ENCODE data around the gene NKG7.
"Not testable (repeated sequence)": the region's sequence is repeated elsewhere in the genome, so short reads cannot be mapped to it uniquely, and the experiment has no call there.

Gene NKG7, protein sequence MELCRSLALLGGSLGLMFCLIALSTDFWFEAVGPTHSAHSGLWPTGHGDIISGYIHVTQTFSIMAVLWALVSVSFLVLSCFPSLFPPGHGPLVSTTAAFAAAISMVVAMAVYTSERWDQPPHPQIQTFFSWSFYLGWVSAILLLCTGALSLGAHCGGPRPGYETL

DNA sequence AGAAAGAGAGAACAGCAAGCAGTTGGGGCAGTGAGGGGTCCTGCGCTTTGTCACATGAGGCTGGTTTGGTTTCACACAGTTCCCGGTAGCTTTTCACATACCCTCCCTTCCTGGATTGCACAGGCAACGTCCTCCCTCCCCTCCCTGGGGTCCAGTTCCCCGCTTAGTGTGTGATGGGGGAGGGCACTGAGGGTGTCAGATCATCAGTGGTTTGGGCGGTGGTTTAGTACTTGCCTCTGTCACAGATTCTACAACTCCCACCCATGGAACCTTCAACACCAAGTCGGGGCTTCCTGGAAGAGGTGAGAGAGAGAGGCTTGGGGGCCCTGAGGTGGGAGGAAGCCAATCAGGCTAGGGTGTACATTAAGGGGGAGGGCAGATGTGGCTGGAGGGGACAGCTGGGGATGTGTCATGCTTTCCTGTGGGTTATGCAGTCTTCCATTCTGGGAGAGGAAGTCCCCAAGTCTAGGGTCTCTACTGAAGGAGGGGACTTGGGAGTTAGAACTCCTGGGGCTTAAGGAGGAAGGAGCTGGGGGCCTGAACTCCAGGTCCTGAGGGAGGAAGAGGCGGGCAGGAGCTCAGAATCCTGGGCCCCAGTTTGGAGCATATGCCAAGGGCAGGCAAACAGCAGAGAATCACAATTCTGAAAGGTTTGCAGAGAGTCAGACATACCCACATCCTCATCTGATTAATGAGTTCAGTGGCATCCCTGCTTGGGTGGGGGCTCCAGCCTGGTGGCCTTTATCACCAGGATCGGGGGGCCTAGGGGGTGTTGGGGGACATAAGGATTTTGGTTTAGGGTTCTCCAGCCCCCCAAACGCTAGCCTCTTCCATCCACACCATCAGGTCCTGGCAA, at the start of gene NKG7:
TSS of gene NKG7 (minus strand) at position 6 of the 856 bp plus-strand sequence. CDS start 119 bp downstream, outside the sequence.
- no peaks in the 10 kb centered on the region for H3K36me3 ChIP-seq (ENCODE audit: control insufficient read depth, insufficient read depth, low read length)
- TF ChIP-seq, protein P1, sequence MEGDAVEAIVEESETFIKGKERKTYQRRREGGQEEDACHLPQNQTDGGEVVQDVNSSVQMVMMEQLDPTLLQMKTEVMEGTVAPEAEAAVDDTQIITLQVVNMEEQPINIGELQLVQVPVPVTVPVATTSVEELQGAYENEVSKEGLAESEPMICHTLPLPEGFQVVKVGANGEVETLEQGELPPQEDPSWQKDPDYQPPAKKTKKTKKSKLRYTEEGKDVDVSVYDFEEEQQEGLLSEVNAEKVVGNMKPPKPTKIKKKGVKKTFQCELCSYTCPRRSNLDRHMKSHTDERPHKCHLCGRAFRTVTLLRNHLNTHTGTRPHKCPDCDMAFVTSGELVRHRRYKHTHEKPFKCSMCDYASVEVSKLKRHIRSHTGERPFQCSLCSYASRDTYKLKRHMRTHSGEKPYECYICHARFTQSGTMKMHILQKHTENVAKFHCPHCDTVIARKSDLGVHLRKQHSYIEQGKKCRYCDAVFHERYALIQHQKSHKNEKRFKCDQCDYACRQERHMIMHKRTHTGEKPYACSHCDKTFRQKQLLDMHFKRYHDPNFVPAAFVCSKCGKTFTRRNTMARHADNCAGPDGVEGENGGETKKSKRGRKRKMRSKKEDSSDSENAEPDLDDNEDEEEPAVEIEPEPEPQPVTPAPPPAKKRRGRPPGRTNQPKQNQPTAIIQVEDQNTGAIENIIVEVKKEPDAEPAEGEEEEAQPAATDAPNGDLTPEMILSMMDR (IDR thresholded peaks at IDR 0.05; ENCODE audit: insufficient read depth, low read length, poor library complexity, severe bottlenecking), result no peak
- DNase-seq (ENCODE audit: extremely low read depth, insufficient read length), result peak; percentile 68
- no peak within 1 kb of the TSS for H3K4me3 ChIP-seq (replicated peaks; ENCODE audit: low read depth, low read length)
- H3K27me3 ChIP-seq (replicated peaks; ENCODE audit: control insufficient read depth, insufficient read depth, low read length), result no peaks in the 10 kb centered on the region

DNA sequence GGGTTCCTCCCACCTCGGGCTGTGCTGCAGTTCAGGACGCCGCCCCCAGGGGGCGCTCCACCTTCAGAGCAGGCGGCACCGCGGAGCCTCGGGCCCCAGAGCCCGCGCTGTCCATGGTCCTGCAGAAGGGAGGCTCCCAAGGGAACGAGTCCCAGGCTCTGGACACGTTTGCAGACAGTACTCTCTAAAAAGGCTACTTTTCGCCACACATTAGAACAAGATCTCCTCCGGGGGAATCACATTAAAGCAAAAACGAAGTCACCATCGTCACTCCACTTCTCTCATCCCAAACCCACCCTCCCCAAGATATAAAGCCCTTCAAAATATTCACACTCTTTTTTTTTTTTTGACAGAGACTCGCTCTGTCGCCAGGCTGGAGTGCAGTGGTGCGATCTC, 49.6 kb upstream of the NKG7 start:
- H3K4me3 ChIP-seq (replicated peaks; ENCODE audit: low read depth, low read length), result no peak overlapping the region
- no peaks in the 10 kb centered on the region for H3K27me3 ChIP-seq (replicated peaks; ENCODE audit: control insufficient read depth, insufficient read depth, low read length)
- TF ChIP-seq, protein P1 (IDR thresholded peaks at IDR 0.05; ENCODE audit: insufficient read depth, low read length, poor library complexity, severe bottlenecking), result peak; percentile 99
- H3K36me3 ChIP-seq (ENCODE audit: control insufficient read depth, insufficient read depth, low read length), result no peaks in the 10 kb centered on the region
- DNase-seq (ENCODE audit: extremely low read depth, insufficient read length), result peak; percentile 80

DNA sequence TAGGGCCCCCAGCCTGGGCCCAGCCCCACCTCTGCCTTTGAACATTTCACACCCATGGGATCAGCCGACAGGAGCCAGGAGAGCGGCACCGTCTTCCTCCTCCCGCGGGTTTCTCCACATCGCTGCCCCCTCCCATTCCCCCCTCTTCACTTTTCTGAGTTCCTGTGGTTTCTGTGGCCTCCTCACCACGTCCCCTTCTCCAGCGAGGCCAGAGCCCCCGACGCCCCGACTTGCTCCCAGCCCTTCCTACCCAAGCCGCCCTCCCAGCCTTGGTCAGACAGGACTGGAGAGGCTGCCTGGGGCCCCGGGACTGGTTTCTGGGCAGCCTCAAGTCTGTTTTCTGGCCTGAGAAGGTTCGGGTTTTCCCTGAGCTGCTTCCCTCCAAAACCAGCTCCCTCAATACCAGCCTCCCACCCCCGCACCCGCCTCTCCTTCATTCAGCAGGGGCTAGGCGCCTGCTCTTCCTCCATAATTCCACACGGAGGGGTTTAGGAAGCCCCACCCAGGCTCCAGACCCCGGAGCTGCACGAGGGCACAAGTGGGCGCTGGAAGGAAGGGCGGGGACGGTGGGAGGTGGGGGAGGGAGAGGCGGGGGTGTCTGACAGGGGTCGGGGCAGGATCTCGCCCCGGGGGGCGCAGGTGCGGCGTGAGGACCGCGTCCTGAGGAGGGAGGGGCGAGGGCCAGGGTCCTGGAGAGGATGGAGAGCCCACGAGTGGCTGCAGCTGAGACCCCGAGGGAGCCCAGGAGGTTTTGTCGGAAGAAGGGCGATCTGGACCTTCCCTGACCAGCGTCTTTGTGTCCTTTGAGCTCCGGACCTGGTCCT, 49.0 kb upstream of the NKG7 start:
- H3K4me3 ChIP-seq (replicated peaks; ENCODE audit: low read depth, low read length), result no peak overlapping the region
- H3K36me3 ChIP-seq (ENCODE audit: control insufficient read depth, insufficient read depth, low read length), result no peaks in the 10 kb centered on the region
- H3K27me3 ChIP-seq (replicated peaks; ENCODE audit: control insufficient read depth, insufficient read depth, low read length), result no peaks in the 10 kb centered on the region
- TF ChIP-seq, protein P1 (IDR thresholded peaks at IDR 0.05; ENCODE audit: insufficient read depth, low read length, poor library complexity, severe bottlenecking), result no peak
- DNase-seq (ENCODE audit: extremely low read depth, insufficient read length), result no peak

DNA sequence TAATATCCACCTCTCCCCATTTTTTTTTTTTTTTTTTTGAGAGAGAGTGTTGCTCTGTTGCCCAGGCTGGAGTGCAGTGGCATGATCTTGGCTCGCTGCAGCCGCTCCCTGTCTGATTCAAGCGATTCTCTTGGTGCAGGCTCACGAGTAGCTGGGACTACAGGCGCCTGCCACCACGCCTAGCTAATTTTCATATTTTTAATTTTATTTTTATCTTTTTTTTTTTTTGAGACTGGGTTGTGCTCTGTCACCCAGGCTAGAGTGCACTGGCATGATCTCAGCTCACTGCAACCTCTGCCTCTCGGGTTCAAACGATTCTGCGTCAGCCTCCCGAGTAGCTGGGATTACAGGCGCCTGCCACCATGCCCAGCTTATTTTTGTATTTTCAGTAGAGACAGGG, 48.1 kb upstream of the NKG7 start:
- not testable (repeated sequence) for H3K36me3 ChIP-seq (ENCODE audit: control insufficient read depth, insufficient read depth, low read length); DNase-seq (ENCODE audit: extremely low read depth, insufficient read length); H3K27me3 ChIP-seq (replicated peaks; ENCODE audit: control insufficient read depth, insufficient read depth, low read length); H3K4me3 ChIP-seq (replicated peaks; ENCODE audit: low read depth, low read length)

DNA sequence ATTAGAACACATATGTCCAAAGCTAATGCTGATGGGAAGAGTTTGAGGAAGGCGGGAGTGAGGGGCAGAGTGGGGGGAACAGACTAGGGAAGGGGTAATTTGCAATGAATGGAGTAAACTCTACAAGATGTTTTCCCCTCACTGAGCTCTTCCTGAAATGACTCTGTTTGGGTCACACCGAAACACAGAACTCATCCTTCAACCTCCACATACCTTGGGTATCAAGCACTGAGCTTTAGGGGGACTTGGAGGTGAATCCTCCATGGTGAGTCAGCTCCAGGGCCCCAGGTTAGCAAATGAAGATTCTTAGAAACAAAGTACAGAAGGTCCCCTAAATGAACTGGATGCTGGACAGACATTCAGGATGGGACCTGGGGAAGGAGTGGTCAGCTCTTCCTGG, 46.3 kb upstream of the NKG7 start:
- Histone ChIP-seq H3K36me3 (ENCODE audit: control insufficient read depth, insufficient read depth, low read length) (no peaks in the 10 kb centered on the region; the same call in 1 of the 2 replicates), H3K4me3 (replicated peaks; ENCODE audit: low read depth, low read length) (no peak overlapping the region), H3K27me3 (replicated peaks; ENCODE audit: control insufficient read depth, insufficient read depth, low read length) (no peaks in the 10 kb centered on the region)
- DNase-seq (ENCODE audit: extremely low read depth, insufficient read length), result no peak
- TF ChIP-seq, protein P1 (IDR thresholded peaks at IDR 0.05; ENCODE audit: insufficient read depth, low read length, poor library complexity, severe bottlenecking), result no peak

DNA sequence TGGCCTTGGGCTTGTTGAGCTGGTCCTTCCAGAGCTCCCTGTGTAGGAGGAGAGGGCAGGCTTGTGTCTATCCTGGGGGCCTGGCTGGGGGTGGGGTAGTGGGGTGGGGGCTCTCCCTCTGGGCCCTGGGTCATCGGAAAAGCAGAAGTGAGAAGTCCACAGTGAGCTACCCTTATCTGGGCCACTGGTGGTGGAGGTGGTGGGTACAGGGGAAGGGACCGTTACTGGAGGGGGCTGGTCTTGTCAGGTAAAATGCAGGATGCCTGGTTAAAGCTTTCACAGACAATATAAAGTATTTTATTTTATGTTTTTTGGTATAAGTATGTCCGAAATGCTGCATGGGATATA, 45.3 kb upstream of the NKG7 start:
- no peaks in the 10 kb centered on the region for H3K27me3 ChIP-seq (replicated peaks; ENCODE audit: control insufficient read depth, insufficient read depth, low read length)
- no peak for DNase-seq (ENCODE audit: extremely low read depth, insufficient read length)
- peak overlapping the region; percentile 53 for H3K4me3 ChIP-seq (replicated peaks; ENCODE audit: low read depth, low read length)
- TF ChIP-seq, protein P1 (IDR thresholded peaks at IDR 0.05; ENCODE audit: insufficient read depth, low read length, poor library complexity, severe bottlenecking), result no peak
- H3K36me3 ChIP-seq (ENCODE audit: control insufficient read depth, insufficient read depth, low read length), result no peaks in the 10 kb centered on the region; the same call in none of the 2 replicates
